Testis (tissue), 3 donors: ENCODE results near the gene CDH23. TPM values are rescaled to one million over a fixed set of nuclear protein-coding genes. Genes with fewer than 3 reads are reported as not detected.

Source experiments
- DNase-seq: peaks from one replicate; pipeline ENCODE4 v3.0.0-alpha.2; 2019
- H3K27ac ChIP-seq, 2 donors: fragments of 200-600 bp; sonication (generic); one replicate each; pipeline ENCODE4 v1.5.1; 2019
- H3K27me3 ChIP-seq: fragments of 200-600 bp; sonication (generic); one replicate; pipeline ENCODE4 v1.5.1; 2019
- H3K36me3 ChIP-seq: fragments of 200-600 bp; sonication (generic); one replicate; pipeline ENCODE4 v1.5.1; 2017; ENCODE audit warnings: low read depth; ENCODE audit errors: missing control alignments
- H3K4me1 ChIP-seq: fragments of 200-600 bp; sonication (generic); one replicate; pipeline ENCODE4 v1.5.1; 2019
- H3K4me3 ChIP-seq, 2 donors: fragments of 200-600 bp; sonication (generic); one replicate each; pipeline ENCODE4 v1.5.1; 2017 to 2019
- H3K9me3 ChIP-seq: fragments of 200-600 bp; sonication (generic); one replicate; pipeline ENCODE4 v1.5.1; 2017
- CTCF ChIP-seq, 3 experiments: fragments of 450-650 bp in 2 of 3; fragments of 200-600 bp in 1 of 3; sonication (generic) in 1 of 3; IDR thresholded peaks; one replicate each; pipeline ENCODE4 v1.5.1; 2016 to 2019; ENCODE audit warnings: antibody characterized with exemption in 3 of 3, mild to moderate bottlenecking in 2 of 3, moderate library complexity in 1 of 3
- POLR2A ChIP-seq: fragments of 450-650 bp; IDR thresholded peaks from one replicate; pipeline ENCODE4 v1.6.1; 2017; ENCODE audit warnings: antibody characterized with exemption, mild to moderate bottlenecking, moderate library complexity
- WGBS, 2 donors: methylation state at CpG; one replicate each; pipeline ENCODE4 v1.1.5; 2018; 5-methylcytosine and 5-hydroxymethylcytosine counted together
- intact Hi-C: fragments of 100-400 bp; cut with DNase I; formaldehyde crosslinking; loops from one replicate; pipeline ENCODE4 v1.15.1; 2023; ENCODE audit warnings: low total_unique reads
- polyA plus RNA-seq: library from polyadenylated mRNA; stranded (reverse); fragments of 350-450 nt; fragmentation: Illumina TruSeq; extraction: RNeasy Lipid Tissue Mini Kit (QIAGEN cat#74804); gene quantifications from one replicate; pipeline ENCODE4 v1.2.3, GENCODE V29; 2014; ENCODE audit warnings: low read depth, low replicate concordance; ENCODE audit not compliant: insufficient read depth
- total RNA-seq, 2 donors: library from RNA; depleted of rRNA; stranded (reverse); fragments of >200 nt; gene quantifications; one replicate each; pipeline ENCODE4 v1.2.3, GENCODE V29; 2016

CDH23 gene
- total and polyA plus RNA-seq, 3 donors from 2014 or later = 29.8 to 125 (median 81.7) TPM

GRCh38 chr10:71829171-71829570 lies 432.5 kb downstream of the CDH23 start:
- no peaks in the 10 kb centered on the region for H3K4me1 ChIP-seq
- H3K27me3 ChIP-seq = no peaks in the 10 kb centered on the region
- intact Hi-C loops = no loop called here
- no peak overlapping the region for H3K27ac ChIP-seq
- WGBS, 2 donors = 69 to 80% methylated on average over 4 to 5 of the region's 5 CpGs
- H3K4me3 ChIP-seq = no peak overlapping the region
- TF ChIP-seq CTCF (IDR thresholded peaks at IDR 0.05) (no peak), POLR2A (no peak)
- no peak for DNase-seq
- no peaks in the 10 kb centered on the region for H3K36me3 ChIP-seq
- H3K9me3 ChIP-seq = no peaks in the 10 kb centered on the region

GRCh38 chr10:71829896-71830295 lies 433.2 kb downstream of the CDH23 start:
- no peaks in the 10 kb centered on the region for H3K36me3 ChIP-seq
- no peak overlapping the region for H3K27ac ChIP-seq
- no peaks in the 10 kb centered on the region for H3K4me1 ChIP-seq
- no peak overlapping the region for H3K4me3 ChIP-seq
- H3K9me3 ChIP-seq = no peaks in the 10 kb centered on the region
- no peaks in the 10 kb centered on the region for H3K27me3 ChIP-seq
- intact Hi-C loops = no loop called here
- DNase-seq = no peak
- WGBS, 2 donors = 97% methylated on average over 5 of the region's 5 CpGs
- TF ChIP-seq POLR2A (no peak), CTCF (IDR thresholded peaks at IDR 0.05) (no peak)

- intact Hi-C loops = no loop called here
- Histone ChIP-seq H3K4me3 (no peak overlapping the region), H3K4me1 (peaks cover 6% of the 10 kb centered on the region), H3K36me3 (no peaks in the 10 kb centered on the region), H3K27ac (no peak overlapping the region), H3K9me3 (no peaks in the 10 kb centered on the region), H3K27me3 (no peaks in the 10 kb centered on the region)
- no peak for DNase-seq
- 63 to 66% methylated on average over 4 of the region's 4 CpGs for WGBS, 2 donors
- no peak for TF ChIP-seq POLR2A
- no peak for TF ChIP-seq CTCF (IDR thresholded peaks at IDR 0.05)
Observed at GRCh38 chr10:71830726-71831125, 434.0 kb downstream of the CDH23 start.

- H3K27ac ChIP-seq = no peak overlapping the region
- H3K4me1 ChIP-seq = peaks cover 17% of the 10 kb centered on the region
- H3K27me3 ChIP-seq = no peaks in the 10 kb centered on the region
- TF ChIP-seq CTCF (IDR thresholded peaks at IDR 0.05) (no peak), POLR2A (no peak)
- no peak for DNase-seq
- WGBS, 2 donors = 87 to 91% methylated on average over 17 to 19 of the region's 19 CpGs
- H3K4me3 ChIP-seq = no peak overlapping the region
- no peaks in the 10 kb centered on the region for H3K36me3 ChIP-seq
- H3K9me3 ChIP-seq = no peaks in the 10 kb centered on the region
- intact Hi-C loops = no loop called here
Observed at GRCh38 chr10:71831646-71832552, 435.2 kb downstream of the CDH23 start.

- no peaks in the 10 kb centered on the region for H3K27me3 ChIP-seq
- peaks cover 26% of the 10 kb centered on the region for H3K4me1 ChIP-seq
- 83 to 96% methylated on average over 5 of the region's 5 CpGs for WGBS, 2 donors
- no peak for TF ChIP-seq CTCF (IDR thresholded peaks at IDR 0.05)
- no peak for TF ChIP-seq POLR2A
- DNase-seq = no peak
- intact Hi-C loops = no loop called here
- H3K36me3 ChIP-seq = no peaks in the 10 kb centered on the region
- H3K27ac ChIP-seq = no peak overlapping the region
- no peak overlapping the region for H3K4me3 ChIP-seq
- H3K9me3 ChIP-seq = no peaks in the 10 kb centered on the region
Observed at GRCh38 chr10:71832967-71833366, 436.2 kb downstream of the CDH23 start.
